Bladder microvascular endothelial cell (primary cell): ENCODE data around the gene SIK2. TPM values are rescaled to one million over a fixed set of nuclear protein-coding genes. Genes with fewer than 3 reads are reported as not detected.

Source experiments
- total RNA-seq: library from RNA; depleted of rRNA; stranded (reverse); fragments of >200 nt; gene quantifications from 2 replicates; pipeline ENCODE4 v1.2.3, GENCODE V29; 2014

SIK2 gene
- total RNA-seq, result 4.4 and 19.2 TPM in 2 replicates

DNA sequence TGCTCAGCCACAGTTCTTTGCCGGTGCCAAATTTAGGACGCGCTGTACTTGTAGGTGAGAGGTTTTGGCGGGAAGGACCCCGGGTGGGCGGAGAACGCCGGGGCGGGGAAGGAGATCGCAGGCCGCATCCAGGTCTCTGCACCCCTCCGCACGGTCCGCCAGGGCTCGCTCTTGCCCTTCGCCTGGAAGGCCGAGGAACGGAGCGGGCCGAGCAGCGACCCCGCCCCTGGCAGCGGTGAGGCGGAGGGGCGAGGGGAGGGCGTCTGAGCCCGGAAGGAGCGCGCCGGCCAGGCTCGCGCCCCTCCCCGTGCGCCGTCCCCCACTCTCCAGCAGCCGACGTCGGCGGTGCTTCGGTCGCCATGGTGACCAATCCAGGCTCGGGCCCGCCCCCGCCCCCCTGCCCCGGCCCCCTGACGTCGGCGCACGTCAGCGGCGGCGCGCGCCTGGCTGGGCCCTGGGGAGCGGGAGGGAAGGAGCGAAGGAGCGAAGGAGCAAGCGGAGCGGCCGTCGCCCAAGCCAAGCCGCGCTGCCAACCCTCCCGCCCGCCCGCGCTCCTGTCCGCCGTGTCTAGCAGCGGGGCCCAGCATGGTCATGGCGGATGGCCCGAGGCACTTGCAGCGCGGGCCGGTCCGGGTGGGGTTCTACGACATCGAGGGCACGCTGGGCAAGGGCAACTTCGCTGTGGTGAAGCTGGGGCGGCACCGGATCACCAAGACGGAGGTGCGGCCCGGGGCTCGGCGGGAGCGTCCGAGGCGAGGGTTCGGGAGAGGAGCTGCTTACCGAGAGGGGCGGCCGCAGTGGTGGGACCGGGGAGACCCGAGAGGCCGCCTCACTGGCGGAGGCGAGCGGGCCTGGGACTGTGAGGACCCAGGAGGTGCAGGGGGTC is at the start of gene SIK2:
Gene SIK2, plus strand, starts transcription at position 471 of the 886 bp plus-strand sequence. Its CDS starts 115 bp downstream, at position 586.

DNA sequence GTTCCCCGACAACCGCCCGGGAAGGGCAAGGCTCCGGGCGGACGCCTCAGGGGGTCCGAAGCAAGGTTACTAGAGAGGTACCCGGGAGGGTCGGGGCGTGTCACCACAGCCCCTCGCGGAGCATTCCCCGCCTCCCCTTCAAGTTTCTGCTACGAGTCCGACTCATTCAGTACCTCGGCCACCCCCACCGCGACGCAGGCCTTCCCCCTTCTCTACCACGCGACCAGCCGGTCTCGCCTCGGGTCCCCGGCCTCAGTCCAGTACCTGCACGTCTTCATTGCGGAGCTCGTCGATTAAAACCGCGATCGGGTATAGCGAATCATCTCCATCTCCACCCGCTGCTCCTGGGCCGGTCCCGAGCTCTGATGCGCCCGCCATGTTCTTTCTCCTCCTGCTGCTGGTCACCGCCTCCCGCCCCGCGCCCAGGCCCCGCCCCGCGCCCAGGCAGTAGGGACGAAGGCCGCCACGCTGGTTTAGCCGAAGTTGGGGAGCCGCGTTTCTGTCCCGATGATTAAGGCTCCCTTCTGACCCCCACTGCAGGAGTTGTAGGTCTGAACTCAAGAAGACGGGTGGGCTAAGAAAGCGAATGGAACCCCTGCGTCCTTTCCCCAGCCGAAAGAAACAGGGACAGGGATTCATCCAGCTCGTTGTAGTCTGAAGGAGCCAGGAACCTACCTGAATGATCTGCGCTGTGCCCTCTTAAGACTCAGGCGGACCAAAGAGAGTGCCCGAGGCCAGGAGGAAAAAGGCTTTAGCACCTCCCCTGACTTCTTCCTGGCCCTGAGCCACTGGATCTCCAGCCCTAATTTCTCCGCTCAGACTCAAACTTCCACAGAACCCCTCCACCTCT is 164.0 kb downstream of the SIK2 start, which contains the start of gene PPP2R1B:
Gene PPP2R1B, minus strand, starts transcription at position 406 of the 850 bp plus-strand sequence. Its CDS starts 28 bp downstream, at position 378.

Other genes starting within 250 kb of the SIK2 start
- gene POU2AF1, start 223.2 kb upstream of the SIK2 start, total RNA-seq, result not detected in 2 replicates
- gene BTG4, start 90.1 kb upstream of the SIK2 start, total RNA-seq, result not detected in 2 replicates
- gene HOATZ, start 87.7 kb upstream of the SIK2 start, total RNA-seq, result not detected in 2 replicates
- gene LAYN, start 61.7 kb upstream of the SIK2 start, total RNA-seq, result 19.9 and 57.3 TPM in 2 replicates
- 29.1 and 89.4 TPM in 2 replicates for gene PPP2R1B, start 163.9 kb downstream of the SIK2 start, total RNA-seq